GM03348 (cell line): ENCODE data around the gene CCDC198.

Experiments used
- DNase-seq: peaks from one replicate; pipeline ENCODE4 v3.0.0; 2012; ENCODE audit warnings: low spot score

CCDC198 gene

GRCh38 chr14:57464008-57464730 is 29.5 kb downstream of the CCDC198 start:
- DNase-seq, result no peak

DNA sequence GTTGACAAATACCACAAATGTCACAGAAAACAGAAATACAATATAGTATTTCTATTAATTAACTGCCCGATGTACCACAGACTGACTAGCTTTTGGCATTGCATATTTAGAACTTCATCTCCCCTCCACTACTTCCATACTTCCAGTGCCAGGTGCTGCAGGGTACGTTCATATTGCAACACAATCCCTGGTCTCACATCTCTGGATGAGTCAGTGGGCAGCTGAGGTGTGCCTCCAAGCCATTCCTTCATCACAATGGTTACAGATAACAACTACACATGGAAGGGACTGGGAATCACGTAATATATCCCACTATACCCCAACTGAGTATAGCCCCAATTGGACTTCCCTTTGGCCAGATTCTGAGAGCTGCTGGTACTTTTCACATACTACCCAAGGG is 31.1 kb downstream of the CCDC198 start:
- DNase-seq, result no peak

DNA sequence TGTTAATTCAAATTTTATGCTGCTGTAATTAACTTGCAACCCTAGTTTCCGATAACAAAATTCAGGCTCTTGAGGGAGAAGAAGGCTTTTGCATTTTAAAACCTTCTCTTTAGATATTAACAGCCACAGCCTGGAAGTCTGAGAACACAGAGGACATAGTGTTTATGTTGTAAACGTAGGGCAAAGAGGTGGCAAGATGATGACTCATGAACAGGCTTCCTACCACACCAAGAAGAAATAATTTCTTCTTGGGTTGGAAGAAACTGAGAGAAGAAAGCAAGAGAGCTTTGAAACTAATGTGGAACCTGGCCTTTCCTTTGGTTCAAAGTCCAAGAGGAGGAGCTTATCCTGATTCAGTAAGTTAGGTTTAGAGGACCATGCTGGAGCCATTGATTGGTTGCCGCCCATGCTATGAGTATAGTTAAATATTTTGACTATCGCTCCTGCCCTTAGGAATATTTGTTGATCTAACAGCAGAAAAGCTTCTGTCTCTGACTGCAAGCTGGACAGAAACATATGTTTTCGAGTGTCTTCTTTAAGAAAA is 31.8 kb downstream of the CCDC198 start:
- no peak for DNase-seq

DNA sequence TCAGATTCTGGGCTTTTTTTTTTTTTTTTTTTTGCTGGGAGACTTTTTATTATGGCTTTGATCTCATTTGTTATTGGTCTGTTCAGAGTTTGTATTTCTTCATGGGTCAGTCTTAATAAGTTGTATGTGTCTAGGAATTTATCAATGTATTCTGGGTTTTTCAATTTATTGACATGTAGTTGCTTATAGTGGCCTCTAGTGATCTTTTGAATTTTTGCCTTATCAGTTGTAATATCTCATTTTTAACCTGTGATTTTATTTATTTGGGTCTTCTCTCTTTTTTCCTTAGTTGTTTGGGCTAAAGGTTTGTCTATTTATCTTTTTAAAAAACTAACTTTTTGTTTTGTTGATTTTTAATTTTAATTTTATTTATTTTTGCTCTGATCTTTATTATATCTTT is 57.7 kb downstream of the CCDC198 start:
- DNase-seq, result no peak

DNA sequence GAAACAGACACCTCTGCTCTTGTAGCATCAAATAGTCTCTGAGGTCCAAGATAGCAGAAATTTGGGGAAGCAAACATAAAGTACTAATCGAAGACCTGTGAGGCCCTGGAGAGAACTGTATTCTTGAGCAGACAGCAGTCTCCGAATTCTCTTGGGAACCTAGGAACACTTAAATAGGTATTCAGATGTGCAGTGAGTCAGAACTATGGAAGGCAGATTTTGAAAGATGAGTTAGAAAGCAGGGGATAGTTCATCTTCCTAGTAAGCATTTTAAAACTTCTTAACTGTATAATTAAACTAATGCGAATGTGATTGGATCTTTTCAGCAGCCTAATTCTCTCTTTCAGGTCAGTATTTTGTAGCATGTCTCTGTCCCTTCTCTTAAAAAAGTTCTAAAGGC is 72.7 kb downstream of the CCDC198 start:
- DNase-seq, result no peak

DNA sequence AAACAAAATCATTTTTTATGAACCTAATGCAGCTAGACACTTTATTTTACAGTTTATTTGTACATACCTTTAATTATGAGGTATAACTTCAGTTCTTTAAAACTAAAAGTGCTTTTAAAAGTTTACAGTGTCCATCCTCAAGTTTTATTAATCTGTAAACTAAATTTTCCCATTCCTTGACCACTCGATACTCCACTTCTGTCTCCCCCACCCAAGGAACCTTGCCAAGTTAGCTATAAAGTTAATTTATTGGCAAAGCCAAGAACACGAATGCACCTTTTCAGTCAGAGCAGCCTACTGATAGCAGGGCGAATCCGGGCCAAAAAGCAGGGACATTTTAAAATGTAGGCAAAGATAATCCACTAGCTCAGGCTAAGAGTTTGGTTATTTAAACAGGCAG is 73.6 kb downstream of the CCDC198 start:
- no peak for DNase-seq
